ENCODE results near the gene AURKAIP1. TPM values are rescaled to one million over a fixed set of nuclear protein-coding genes. Genes with fewer than 3 reads are reported as not detected.

The AURKAIP1 gene
- total and polyA plus RNA-seq, 9 of the 15 experiments (the other 6 are each of a cell fraction or from before 2014, with no cell fraction given), result 7.8 to 478 (median 92.0) TPM

GRCh38 chr1:1358433-1359271 is 16.4 kb downstream of the AURKAIP1 start, which contains the start of gene MXRA8 (continued):
- no peak for TF ChIP-seq RREB1 (CRISPR knock-in tag; IDR thresholded peaks at IDR 0.05)
- TF ChIP-seq HNRNPUL1 (IDR thresholded peaks at IDR 0.05; ENCODE audit: low read length), result no peak
- TF ChIP-seq TRIM24 (IDR thresholded peaks at IDR 0.05), result peak in 1 of 2 experiments; percentile 47; a peak in 1 of 4 replicates
- TF ChIP-seq ZNF57 (CRISPR knock-in tag; IDR thresholded peaks at IDR 0.05), result no peak
- TF ChIP-seq SUPT5H (IDR thresholded peaks at IDR 0.05), result peak; percentile 42; the same call in 1 of the 2 replicates
- TF ChIP-seq ZFP30 (CRISPR knock-in tag; IDR thresholded peaks at IDR 0.05; ENCODE audit: borderline replicate concordance), result no peak
- no peak for TF ChIP-seq FOXJ2 (tag; IDR thresholded peaks at IDR 0.05)
- TF ChIP-seq BCL6 (CRISPR knock-in tag; IDR thresholded peaks at IDR 0.05), result no peak
- 0 out of 2 replicates have a peak, but pooled peaks have one; percentile 15 for TF ChIP-seq CREB3L1 (IDR thresholded peaks at IDR 0.05; ENCODE audit: borderline replicate concordance, low read depth)
- TF ChIP-seq CLOCK (CRISPR knock-in tag; IDR thresholded peaks at IDR 0.05; ENCODE audit: borderline replicate concordance), result no peak
- TF ChIP-seq ATF2 (CRISPR knock-in tag; IDR thresholded peaks at IDR 0.05), result no peak
- no peak for TF ChIP-seq NR4A1 (CRISPR knock-in tag; IDR thresholded peaks at IDR 0.05)
- TF ChIP-seq NR4A1 (tag; IDR thresholded peaks at IDR 0.05), result peak; percentile 81
- TF ChIP-seq SRSF9 (IDR thresholded peaks at IDR 0.05; ENCODE audit: borderline replicate concordance, low read depth, low read length), result no peak

Measured in K562 (cell line).